ENCODE results near the gene CLK4.

DNA sequence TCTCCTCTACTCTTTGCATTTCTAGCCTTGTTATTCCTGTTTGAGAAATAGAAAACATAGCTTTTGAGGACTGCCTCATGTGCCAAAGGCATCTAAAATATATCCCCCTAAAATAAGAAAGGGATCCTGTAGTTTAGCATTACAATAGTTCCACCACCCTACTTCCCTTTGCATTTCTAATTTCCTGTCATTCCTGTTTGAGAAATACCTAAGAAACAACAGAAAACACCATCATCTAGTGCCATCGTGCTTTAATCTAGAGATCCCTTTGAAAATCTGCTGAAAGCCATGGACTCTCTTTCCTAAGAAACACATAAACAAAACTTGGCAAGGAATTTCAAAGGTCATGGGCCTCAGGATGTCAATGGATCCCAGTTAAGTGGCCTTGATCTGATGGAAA lies 7.5 kb downstream of the CLK4 start:
- TF ChIP-seq, protein P1, sequence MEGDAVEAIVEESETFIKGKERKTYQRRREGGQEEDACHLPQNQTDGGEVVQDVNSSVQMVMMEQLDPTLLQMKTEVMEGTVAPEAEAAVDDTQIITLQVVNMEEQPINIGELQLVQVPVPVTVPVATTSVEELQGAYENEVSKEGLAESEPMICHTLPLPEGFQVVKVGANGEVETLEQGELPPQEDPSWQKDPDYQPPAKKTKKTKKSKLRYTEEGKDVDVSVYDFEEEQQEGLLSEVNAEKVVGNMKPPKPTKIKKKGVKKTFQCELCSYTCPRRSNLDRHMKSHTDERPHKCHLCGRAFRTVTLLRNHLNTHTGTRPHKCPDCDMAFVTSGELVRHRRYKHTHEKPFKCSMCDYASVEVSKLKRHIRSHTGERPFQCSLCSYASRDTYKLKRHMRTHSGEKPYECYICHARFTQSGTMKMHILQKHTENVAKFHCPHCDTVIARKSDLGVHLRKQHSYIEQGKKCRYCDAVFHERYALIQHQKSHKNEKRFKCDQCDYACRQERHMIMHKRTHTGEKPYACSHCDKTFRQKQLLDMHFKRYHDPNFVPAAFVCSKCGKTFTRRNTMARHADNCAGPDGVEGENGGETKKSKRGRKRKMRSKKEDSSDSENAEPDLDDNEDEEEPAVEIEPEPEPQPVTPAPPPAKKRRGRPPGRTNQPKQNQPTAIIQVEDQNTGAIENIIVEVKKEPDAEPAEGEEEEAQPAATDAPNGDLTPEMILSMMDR (IDR thresholded peaks at IDR 0.05) = no peak
- no peak for TF ChIP-seq POLR2A (IDR thresholded peaks at IDR 0.05)
